GM13976 (cell line): ENCODE measurements around the gene HYAL3.

ENCODE experiments used
- DNase-seq: peaks from one replicate; pipeline ENCODE4 v3.0.0; 2012; ENCODE audit warnings: low spot score
- CTCF ChIP-seq: IDR thresholded peaks from 2 replicates; pipeline ENCODE4 v1.5.1; 2012; ENCODE audit warnings: borderline replicate concordance, mild to moderate bottlenecking; ENCODE audit not compliant: insufficient read depth; ENCODE audit errors: extremely low read depth, missing control alignments, control extremely low read depth
- in situ Hi-C: fragments of 300-500 bp; cut with MboI; formaldehyde crosslinking; loops from one replicate; pipeline ENCODE4 v1.12.0; 2022; ENCODE audit warnings: low sequenced_read_pairs, mixed read lengths, inconsistent platforms; ENCODE audit not compliant: unreplicated experiment

HYAL3 gene

GRCh38 chr3:50269977-50270413, 29.2 kb downstream of the HYAL3 start:
- no peak for DNase-seq
- in situ Hi-C loops, result loop anchor here (5.0 kb wide), 1 partner anchor 78 kb away; the partner anchor contains the start of gene GNAT1

GRCh38 chr3:50269460-50269859, 29.7 kb downstream of the HYAL3 start:
- in situ Hi-C loops, result no loop called here
- no peak for TF ChIP-seq CTCF
- DNase-seq, result no peak

More at GRCh38 chr3:50269977-50270413, 29.2 kb downstream of the HYAL3 start:
- no peak for TF ChIP-seq CTCF

GRCh38 chr3:50268703-50269451, 30.3 kb downstream of the HYAL3 start, which contains the start of gene SEMA3B:
SEMA3B (plus strand) TSS chr3:50269147; CDS start chr3:50269241, 94 bp downstream.
- in situ Hi-C loops, result no loop called here
- no peak for DNase-seq
- TF ChIP-seq CTCF, result no peak

GRCh38 chr3:50268276-50268675, 30.9 kb downstream of the HYAL3 start:
- in situ Hi-C loops, result no loop called here
- TF ChIP-seq CTCF, result no peak

GRCh38 chr3:50267280-50267913, 31.8 kb downstream of the HYAL3 start:
- in situ Hi-C loops, result no loop called here
- no peak for TF ChIP-seq CTCF
- no peak for DNase-seq

More at GRCh38 chr3:50268276-50268675, 30.9 kb downstream of the HYAL3 start:
- no peak for DNase-seq

GRCh38 chr3:50266836-50267235, 32.4 kb downstream of the HYAL3 start:
- in situ Hi-C loops, result no loop called here
- TF ChIP-seq CTCF, result no peak
- DNase-seq, result no peak
